Activated effector memory CD4-positive, alpha-beta T cell treated with anti-CD3 and anti-CD28 coated beads, Interleukin-2, amount 50 U/mL, for 16 hours (primary cell): ENCODE results near the gene VSTM4.

Experiments
- DNase-seq: peaks from one replicate; pipeline ENCODE4 v3.0.0-alpha.2; 2020

VSTM4 gene

GRCh38 chr10:49036638-49037037 lies 78.7 kb downstream of the VSTM4 start:
- no peak for DNase-seq

GRCh38 chr10:49035920-49036319 lies 79.4 kb downstream of the VSTM4 start:
- DNase-seq: no peak

- DNase-seq: no peak
These were observed 80.4 kb downstream of the VSTM4 start for GRCh38 chr10:49034925-49035324.

DNA sequence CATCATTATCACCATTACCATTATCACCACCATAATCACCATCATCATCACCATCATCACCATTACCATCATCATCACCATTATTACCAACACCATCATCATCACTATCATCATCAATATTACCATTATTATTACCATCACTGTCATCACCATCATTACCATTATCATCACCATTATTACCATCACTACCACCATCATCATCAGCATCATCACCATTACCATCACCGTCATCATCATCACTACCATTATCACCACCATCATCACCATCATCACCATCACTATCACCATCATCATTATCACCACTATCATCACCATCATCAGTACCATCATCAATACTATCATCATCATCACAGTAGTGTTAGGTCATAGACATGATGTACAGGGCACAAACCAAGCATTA lies 81.4 kb downstream of the VSTM4 start:
- no peak for DNase-seq

- no peak for DNase-seq
These were observed 85.7 kb downstream of the VSTM4 start for GRCh38 chr10:49029666-49030065.

- DNase-seq: no peak
These were observed 86.7 kb downstream of the VSTM4 start for GRCh38 chr10:49028639-49029038.

DNA sequence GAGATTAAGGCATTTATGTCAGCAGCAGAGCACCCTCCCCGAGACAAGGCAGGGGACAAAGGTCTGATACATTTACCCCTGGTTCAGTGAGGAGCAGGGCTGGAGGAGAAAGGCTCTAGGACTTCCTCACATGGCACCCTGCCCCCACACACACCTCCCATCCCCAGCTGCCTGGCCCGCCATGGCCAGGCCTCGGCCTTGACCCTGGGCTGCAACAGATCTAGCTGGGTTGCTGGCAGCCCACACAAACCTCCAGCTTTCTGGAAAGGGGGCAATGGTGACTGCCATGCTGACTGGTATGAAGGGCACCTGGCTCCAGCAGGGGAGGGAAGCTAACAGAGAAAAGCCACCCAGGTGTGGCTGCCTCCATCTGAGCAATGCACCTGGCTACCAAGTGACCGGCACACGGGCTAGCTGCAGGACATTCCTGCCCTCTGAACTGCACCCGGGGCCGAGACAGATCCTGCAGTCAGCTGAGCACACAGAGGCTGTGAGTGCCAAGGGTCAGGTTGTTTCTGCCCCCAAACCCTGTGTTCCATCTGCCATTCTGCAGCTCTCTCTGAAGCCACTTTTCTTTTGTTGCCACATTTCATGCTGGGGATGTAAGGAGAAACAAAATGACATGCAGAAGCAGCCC lies 89.9 kb downstream of the VSTM4 start:
- DNase-seq: no peak

DNA sequence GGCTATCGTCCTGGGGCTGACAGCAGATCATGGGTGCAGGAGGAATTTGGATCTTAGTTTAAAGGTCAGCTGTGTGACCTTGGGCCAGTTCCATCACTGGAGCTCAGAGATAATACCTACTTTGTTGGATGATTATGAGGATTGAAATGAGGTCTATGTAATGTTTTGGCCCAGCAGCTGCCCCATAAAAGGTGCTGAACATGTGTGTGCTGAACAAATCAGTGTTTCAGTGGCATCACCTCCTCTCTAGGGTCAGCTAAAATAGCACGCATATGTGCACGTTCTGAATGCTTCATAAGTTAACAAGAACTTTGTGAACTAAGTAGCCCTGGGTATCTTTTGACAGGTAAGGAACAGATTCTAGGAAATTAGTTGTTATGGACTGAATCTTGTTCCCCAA lies 90.8 kb downstream of the VSTM4 start:
- DNase-seq: no peak

DNA sequence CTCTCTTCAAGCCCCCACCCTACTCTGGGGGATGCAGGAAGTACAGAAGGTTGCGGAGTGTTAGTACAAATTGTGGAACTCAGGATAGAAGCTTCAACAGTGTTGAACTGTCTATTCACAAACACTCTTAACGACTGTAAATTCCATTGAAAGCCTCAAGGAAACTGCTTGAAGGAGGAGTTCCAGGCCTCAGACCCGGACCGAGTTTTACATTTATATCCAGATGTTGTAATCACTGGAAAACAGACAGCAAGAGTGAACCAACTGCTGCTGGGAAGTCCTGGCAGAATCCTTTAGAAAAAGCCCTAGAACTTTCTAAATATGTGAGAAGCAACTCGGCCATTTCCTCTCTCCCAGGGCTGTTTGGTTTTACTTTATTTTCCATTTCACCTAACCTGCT lies 91.6 kb downstream of the VSTM4 start:
- no peak for DNase-seq

GRCh38 chr10:49023071-49023470 lies 92.3 kb downstream of the VSTM4 start:
- DNase-seq: no peak

- no peak for DNase-seq
These were observed 93.6 kb downstream of the VSTM4 start for GRCh38 chr10:49021685-49022084.

DNA sequence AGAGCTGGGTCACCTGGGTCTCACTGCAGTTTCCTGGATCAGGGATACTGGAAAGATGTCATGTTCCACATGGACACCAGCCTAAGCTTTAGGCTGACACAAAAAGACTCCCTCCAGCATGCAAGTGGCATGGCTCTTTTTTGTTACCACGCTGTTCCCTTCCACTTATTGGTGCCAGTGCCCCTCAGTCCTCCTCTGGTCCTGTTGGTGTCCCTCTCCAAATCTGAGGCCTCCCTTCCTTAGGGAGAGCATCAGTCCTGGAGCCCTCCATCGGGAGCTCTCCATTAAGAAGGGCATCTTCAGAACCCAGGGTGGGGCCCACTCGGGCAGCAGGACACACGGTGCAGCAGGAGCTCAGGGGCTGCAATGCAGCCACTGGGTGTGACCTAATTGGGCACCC lies 99.6 kb downstream of the VSTM4 start:
- DNase-seq: no peak

DNA sequence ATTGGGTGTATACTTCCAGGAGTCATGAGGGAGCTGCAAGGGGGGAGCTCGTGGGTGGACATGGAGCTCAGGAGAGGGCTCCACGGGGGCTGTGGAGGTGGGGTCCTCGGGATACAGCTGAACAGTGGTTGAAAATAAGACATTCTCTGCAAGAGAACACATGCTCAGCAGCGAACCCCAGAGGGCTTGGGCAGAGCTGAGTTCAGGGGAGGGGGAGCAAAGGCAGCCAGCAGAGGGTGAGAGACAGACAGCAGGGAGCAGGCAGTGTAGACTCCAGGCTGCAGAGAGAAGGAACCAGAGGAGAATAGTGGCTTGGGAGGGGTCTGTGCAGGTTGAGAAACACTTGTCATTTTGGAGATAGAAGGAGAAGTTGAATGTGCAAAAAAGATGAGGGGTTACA lies 102.7 kb downstream of the VSTM4 start:
- DNase-seq: no peak

- DNase-seq: no peak
These were observed 103.6 kb downstream of the VSTM4 start for GRCh38 chr10:49011756-49012155.

DNA sequence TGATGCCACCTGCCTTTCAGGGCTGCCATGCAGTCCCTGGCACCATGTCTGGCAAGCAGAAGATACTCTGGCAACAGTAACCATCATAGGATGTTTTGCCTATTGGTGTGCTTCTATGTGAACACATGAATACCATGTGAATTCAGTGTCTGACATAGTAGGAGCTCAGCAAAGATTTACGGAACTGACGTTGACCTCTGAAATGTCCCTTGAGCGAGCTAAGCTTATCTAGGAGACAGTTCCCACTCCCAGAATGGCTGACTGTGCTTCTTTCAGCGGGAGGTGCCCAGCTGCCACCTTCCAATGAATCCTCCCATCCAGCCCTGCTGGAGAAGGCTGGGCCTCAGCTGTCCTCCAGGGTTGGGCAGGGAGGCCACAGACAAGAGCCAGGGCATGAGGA lies 104.5 kb downstream of the VSTM4 start:
- DNase-seq: no peak

DNA sequence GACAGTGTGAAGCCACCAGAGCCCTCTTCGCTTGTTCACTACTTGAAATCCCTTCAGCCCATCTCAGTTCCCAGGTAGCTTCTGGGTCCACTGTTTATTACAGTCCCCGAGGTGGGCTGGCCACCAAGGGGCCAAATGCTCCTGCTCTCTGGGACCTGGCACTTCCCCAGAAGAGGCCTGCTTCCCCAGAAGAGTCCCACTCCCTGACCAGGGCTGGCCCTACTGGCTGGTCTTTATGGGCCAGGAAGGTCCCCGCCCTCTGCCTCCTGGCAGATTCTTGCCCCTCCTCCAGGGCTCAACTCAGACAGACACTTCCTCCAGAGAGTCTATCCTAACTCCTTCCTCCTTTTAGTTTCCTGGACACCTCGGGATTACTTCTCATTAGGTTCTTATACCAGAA lies 105.0 kb downstream of the VSTM4 start:
- DNase-seq: no peak

- no peak for DNase-seq
These were observed 105.9 kb downstream of the VSTM4 start for GRCh38 chr10:49009199-49009979.

DNA sequence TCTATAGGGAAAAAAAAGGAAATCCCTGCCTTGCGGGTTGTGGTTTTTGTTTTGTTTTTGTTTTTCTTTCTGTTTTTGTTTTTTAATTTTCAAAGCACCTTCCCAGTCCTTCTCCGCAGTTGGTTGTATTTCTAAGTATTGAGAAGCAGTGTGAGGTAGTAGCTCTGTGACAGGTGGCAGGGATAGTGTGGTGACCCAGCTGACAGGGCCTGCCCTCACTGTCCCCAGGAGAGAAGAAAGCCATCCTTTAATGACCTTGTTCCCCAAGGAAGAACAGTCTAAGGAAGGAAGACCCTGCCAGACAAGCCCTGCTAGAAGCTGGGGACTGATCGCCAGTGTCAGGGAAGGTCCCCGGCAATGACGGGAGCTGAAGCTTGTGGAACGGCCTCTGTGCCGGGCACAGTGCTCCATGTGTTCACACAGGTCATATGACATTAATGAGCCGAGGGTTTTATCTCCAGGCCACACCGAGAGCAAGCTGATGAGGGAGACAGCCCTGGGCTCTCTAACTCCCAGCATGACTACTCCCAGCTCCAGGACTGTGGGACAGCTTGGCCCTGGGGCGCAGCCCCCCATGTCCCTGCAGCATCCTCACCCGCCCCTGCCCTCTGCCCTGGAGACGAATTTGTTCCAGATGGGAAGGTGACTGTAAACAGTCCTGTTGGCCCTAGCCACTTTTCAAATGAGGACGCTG lies 106.7 kb downstream of the VSTM4 start:
- no peak for DNase-seq

DNA sequence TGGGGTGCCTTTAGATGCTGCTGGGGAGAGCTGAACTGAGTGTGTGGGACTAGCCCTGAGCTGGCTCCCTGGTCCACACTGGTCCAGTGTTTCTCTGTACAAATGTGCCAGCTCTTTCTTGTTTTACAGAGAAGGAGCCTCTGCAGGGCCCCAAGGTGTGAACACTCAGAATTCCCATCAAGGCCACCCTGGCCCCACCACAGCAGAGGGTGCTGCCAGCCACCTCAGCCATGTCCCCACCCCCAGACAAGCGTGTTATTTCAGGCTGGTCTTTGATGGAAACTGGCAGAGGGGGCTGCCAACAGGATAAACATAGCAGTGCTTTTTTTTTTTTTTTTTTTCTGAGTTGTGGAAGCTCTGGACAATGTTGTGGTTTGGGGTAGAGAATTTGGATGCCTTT lies 107.2 kb downstream of the VSTM4 start:
- DNase-seq: no peak

DNA sequence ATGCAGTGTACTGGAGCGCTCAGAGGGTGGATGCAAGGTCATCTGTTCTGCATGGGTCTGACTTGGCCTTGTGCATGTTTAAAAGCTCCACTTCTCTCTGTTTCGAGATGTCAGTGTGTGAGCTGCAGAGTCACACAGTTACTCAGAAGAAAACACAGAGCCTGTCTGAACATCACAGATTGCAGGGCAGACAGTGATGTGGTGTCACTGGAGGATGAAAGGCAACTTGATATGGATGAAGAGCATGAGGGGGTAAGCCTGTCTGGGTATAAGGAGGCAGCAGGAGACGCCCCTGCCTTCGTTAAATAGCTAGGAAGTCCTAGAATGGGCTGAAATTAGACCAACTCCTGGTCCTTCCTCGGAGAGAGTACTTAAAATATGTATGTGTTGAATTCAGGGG lies 108.2 kb downstream of the VSTM4 start:
- DNase-seq: no peak

DNA sequence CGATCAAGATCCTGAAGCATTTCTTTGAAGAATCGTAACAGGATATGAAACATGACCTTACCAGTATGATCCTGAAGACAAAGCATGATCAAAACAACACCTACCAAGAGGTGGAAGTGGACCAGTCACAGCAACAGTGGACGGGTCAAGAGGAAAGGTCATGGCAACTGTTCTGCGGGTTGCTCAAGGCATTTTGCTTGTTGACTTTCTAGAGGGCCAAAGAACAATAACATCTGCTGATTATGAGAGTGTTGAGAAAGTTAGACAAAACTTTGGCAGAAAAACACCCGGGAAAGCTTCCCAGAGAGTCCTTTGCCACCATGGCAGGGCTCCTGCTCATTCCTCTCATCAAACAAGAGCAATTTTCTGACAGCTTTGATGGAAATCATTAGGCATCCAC lies 110.1 kb downstream of the VSTM4 start:
- no peak for DNase-seq

GRCh38 chr10:49001870-49002672 lies 113.3 kb downstream of the VSTM4 start:
- DNase-seq: no peak

DNA sequence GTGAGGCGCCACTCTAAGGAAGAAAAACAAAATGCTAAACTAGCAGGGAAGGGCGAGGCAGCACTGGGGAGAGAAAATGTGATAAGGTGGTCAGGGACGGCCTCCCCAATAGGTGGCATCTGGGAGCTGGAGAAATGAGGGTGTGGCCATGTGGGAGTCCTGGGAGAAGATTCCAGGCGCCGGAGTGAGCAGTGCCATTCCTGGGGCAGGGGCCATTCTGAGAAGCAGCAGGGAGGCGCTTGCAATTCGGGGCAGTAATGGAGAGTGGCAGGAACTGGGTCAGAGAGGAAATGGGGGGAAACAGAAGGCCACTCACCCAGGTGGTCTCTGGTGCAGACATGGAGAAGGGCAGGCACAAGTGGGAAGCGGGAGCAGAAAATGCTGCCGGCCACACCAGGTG lies 113.9 kb downstream of the VSTM4 start:
- DNase-seq: no peak
